WERI-Rb-1 (cell line): ENCODE results near the gene BNC2.

ENCODE experiments used
- DNase-seq: peaks from one replicate; pipeline ENCODE4 v3.0.0-alpha.2; 2020
- H3K27ac ChIP-seq: fragments of 250-450 bp; sonication (Bioruptor Pico); 2 replicates; pipeline ENCODE4 v1.5.1; 2020; ENCODE audit warnings: mild to moderate bottlenecking, moderate library complexity
- H3K27me3 ChIP-seq: fragments of 250-450 bp; sonication (Bioruptor Pico); 2 replicates; pipeline ENCODE4 v1.5.1; 2021; ENCODE audit warnings: mild to moderate bottlenecking, low read depth, moderate library complexity; ENCODE audit not compliant: insufficient read depth, severe bottlenecking
- H3K36me3 ChIP-seq: fragments of 250-450 bp; sonication (Bioruptor Pico); 2 replicates; pipeline ENCODE4 v1.5.1; 2020; ENCODE audit warnings: mild to moderate bottlenecking, moderate library complexity
- H3K4me3 ChIP-seq: 2 replicates; pipeline ENCODE4 v1.5.1; 2011; ENCODE audit warnings: low read depth, mild to moderate bottlenecking, control low read depth, low read length
- H3K9me3 ChIP-seq: fragments of 250-450 bp; sonication (Bioruptor Pico); 2 replicates; pipeline ENCODE4 v1.5.1; 2021; ENCODE audit warnings: mild to moderate bottlenecking, moderate library complexity; ENCODE audit not compliant: severe bottlenecking
- TF ChIP-seq, protein P1 (sequence below): IDR thresholded peaks from 2 replicates; pipeline ENCODE4 v1.5.1; 2011; ENCODE audit warnings: low read depth, mild to moderate bottlenecking, control low read depth, inconsistent platforms, low read length

The BNC2 gene

DNA sequence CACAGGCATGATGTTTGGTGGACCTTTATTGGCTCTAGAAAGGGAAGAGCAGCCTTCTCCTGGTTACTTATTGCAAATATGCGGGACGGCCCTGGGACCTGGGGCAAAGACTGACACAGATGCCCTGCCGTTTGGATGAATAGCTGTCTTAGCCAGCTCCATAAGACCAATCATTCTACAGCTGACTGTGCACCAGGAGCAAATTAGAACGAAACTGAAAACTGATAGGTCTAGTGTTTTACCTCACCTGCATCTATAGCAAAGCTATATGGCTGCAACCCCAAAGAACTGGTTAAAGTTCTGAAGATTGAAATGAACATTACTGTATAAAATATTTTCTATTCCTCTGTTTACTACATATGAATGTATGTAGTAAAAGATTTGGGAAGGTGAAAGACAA is 34.2 kb upstream of the BNC2 start:
- TF ChIP-seq, protein P1, sequence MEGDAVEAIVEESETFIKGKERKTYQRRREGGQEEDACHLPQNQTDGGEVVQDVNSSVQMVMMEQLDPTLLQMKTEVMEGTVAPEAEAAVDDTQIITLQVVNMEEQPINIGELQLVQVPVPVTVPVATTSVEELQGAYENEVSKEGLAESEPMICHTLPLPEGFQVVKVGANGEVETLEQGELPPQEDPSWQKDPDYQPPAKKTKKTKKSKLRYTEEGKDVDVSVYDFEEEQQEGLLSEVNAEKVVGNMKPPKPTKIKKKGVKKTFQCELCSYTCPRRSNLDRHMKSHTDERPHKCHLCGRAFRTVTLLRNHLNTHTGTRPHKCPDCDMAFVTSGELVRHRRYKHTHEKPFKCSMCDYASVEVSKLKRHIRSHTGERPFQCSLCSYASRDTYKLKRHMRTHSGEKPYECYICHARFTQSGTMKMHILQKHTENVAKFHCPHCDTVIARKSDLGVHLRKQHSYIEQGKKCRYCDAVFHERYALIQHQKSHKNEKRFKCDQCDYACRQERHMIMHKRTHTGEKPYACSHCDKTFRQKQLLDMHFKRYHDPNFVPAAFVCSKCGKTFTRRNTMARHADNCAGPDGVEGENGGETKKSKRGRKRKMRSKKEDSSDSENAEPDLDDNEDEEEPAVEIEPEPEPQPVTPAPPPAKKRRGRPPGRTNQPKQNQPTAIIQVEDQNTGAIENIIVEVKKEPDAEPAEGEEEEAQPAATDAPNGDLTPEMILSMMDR: no peak
- Histone ChIP-seq H3K27ac (no peak overlapping the region), H3K36me3 (no peaks in the 10 kb centered on the region), H3K27me3 (no peaks in the 10 kb centered on the region), H3K4me3 (no peak overlapping the region), H3K9me3 (no peaks in the 10 kb centered on the region)
- no peak for DNase-seq

DNA sequence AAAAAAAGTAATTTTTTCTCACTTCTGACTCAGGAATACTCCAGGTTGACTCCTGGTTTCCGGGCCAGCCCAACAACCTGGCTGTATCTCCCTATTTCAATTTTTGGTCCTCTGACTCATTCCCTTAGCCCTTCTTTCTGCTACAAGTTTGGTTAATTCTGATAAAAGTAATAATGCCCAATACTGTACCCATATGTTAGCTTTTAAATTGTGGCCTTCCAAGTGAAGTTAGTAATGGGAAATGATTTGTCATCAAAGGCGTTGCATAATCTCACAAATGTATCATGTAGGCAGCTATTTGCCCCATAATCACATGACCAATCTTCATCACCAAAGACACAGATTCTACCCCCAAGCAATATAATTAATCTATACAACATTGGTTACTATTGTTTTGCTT is 31.1 kb upstream of the BNC2 start:
- TF ChIP-seq, protein P1: no peak
- H3K4me3 ChIP-seq: no peak overlapping the region
- no peak for DNase-seq
- H3K36me3 ChIP-seq: no peaks in the 10 kb centered on the region
- no peaks in the 10 kb centered on the region for H3K27me3 ChIP-seq
- no peak overlapping the region for H3K27ac ChIP-seq
- H3K9me3 ChIP-seq: no peaks in the 10 kb centered on the region

GRCh38 chr9:16899606-16900005 is 29.1 kb upstream of the BNC2 start:
- TF ChIP-seq, protein P1: no peak
- no peaks in the 10 kb centered on the region for H3K36me3 ChIP-seq
- H3K27ac ChIP-seq: no peak overlapping the region
- H3K9me3 ChIP-seq: no peaks in the 10 kb centered on the region
- no peaks in the 10 kb centered on the region for H3K27me3 ChIP-seq
- H3K4me3 ChIP-seq: no peak overlapping the region
- no peak for DNase-seq

DNA sequence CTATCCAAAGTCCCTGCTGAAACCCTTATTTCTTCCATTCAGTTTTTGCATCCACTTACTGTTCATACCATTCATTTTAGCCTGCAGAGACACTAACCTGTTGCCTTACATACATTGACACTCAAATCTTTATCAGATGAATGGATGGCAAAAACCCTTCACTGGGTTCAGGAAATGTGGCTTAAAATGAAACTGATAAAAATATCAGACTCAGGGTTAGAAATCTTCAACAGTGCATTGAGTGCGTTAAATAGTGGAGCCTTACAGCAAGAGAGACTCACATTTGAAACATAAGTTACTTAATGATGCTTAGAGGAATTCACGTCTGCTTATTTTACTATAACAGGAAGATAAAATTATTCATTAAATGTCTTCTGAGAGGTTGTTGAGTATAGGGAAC is 28.0 kb upstream of the BNC2 start:
- DNase-seq: no peak
- H3K9me3 ChIP-seq: no peaks in the 10 kb centered on the region
- no peaks in the 10 kb centered on the region for H3K36me3 ChIP-seq
- TF ChIP-seq, protein P1: no peak
- H3K27ac ChIP-seq: no peak overlapping the region
- no peaks in the 10 kb centered on the region for H3K27me3 ChIP-seq
- H3K4me3 ChIP-seq: no peak overlapping the region

GRCh38 chr9:16888594-16888993 is 18.1 kb upstream of the BNC2 start:
- TF ChIP-seq, protein P1: no peak
- Histone ChIP-seq H3K36me3 (no peaks in the 10 kb centered on the region), H3K9me3 (no peaks in the 10 kb centered on the region), H3K27me3 (no peaks in the 10 kb centered on the region), H3K4me3 (no peak overlapping the region), H3K27ac (no peak overlapping the region)
- DNase-seq: no peak

DNA sequence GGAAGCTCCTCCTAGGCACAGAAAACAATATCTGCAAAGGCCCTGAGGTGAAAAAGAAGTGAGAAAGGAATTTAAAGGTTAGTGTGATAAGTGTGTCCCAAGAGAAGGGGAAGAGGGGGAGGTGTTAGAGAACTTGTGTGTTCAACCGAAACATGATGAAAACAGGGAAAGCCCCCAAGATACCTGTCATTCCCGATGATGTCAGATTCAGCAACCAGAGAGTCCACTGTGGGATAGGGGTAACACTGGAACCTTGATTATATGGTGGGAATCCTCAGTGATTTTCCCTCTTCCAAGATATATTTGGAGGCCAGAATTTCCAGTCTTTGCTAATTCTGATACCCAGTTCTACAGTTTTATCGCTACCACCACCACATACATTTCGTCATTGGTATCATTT is 15.5 kb upstream of the BNC2 start:
- H3K4me3 ChIP-seq: no peak overlapping the region
- H3K27me3 ChIP-seq: no peaks in the 10 kb centered on the region
- TF ChIP-seq, protein P1: no peak
- H3K27ac ChIP-seq: no peak overlapping the region
- H3K9me3 ChIP-seq: no peaks in the 10 kb centered on the region
- no peak for DNase-seq
- no peaks in the 10 kb centered on the region for H3K36me3 ChIP-seq
